GM23338 (cell line): ENCODE data around the gene EIF3L. TPM values are rescaled to one million over a fixed set of nuclear protein-coding genes. Genes with fewer than 3 reads are reported as not detected.

ENCODE experiments used
- ATAC-seq: fragments of 200-7000 bp; cut with Tn5 transposase; 3 replicates; pipeline ENCODE4 v1.9.1; 2020
- DNase-seq: peaks from one replicate; pipeline ENCODE4 v3.0.0-alpha.2; 2015; ENCODE audit warnings: low spot score
- H2AFZ ChIP-seq: fragments of 200-600 bp; sonication (generic); 2 replicates; pipeline ENCODE4 v1.8.0; 2016; ENCODE audit warnings: antibody characterized with exemption, mild to moderate bottlenecking, moderate library complexity
- H3F3A ChIP-seq: fragments of 200-600 bp; sonication (generic); replicated peaks from 2 replicates; pipeline ENCODE4 v1.8.0; 2017; ENCODE audit warnings: antibody characterized with exemption, mixed run types, low read depth
- H3K27ac ChIP-seq: fragments of 200-600 bp; sonication (generic); 2 replicates; pipeline ENCODE4 v1.6.1; 2016; ENCODE audit warnings: low read depth
- H3K27me3 ChIP-seq: fragments of 200-600 bp; sonication (generic); 2 replicates; pipeline ENCODE4 v1.8.0; 2016; ENCODE audit warnings: mild to moderate bottlenecking, mixed run types, moderate library complexity; ENCODE audit not compliant: insufficient read depth
- H3K36me3 ChIP-seq: fragments of 200-600 bp; sonication (generic); 2 replicates; pipeline ENCODE4 v1.8.0; 2016; ENCODE audit warnings: mild to moderate bottlenecking; ENCODE audit not compliant: insufficient read depth
- H3K4me1 ChIP-seq: fragments of 200-600 bp; sonication (generic); 2 replicates; pipeline ENCODE4 v1.8.0; 2016; ENCODE audit warnings: mild to moderate bottlenecking, moderate library complexity; ENCODE audit not compliant: insufficient read depth
- H3K4me2 ChIP-seq: fragments of 200-600 bp; sonication (generic); 2 replicates; pipeline ENCODE4 v1.7.1; 2017; ENCODE audit warnings: mixed run types
- H3K4me3 ChIP-seq: fragments of 200-600 bp; sonication (generic); 2 replicates; pipeline ENCODE4 v1.6.1; 2016; ENCODE audit warnings: mixed run types
- H3K79me2 ChIP-seq: fragments of 200-600 bp; sonication (generic); replicated peaks from 2 replicates; pipeline ENCODE4 v1.8.0; 2017; ENCODE audit warnings: mild to moderate bottlenecking; ENCODE audit not compliant: insufficient read depth
- H3K9me2 ChIP-seq: fragments of 200-600 bp; sonication (generic); 2 replicates; pipeline ENCODE4 v1.8.0; 2017; ENCODE audit not compliant: insufficient read depth
- H4K20me1 ChIP-seq: fragments of 200-600 bp; sonication (generic); replicated peaks from 2 replicates; pipeline ENCODE4 v1.8.0; 2017; ENCODE audit warnings: mild to moderate bottlenecking; ENCODE audit not compliant: insufficient read depth
- H3K27ac Mint-ChIP-seq: 2 replicates; pipeline ENCODE4 v1.8.0; 2020; ENCODE audit warnings: inconsistent platforms, mild to moderate bottlenecking, moderate library complexity, mixed read lengths
- H3K27me3 Mint-ChIP-seq: 3 replicates; pipeline ENCODE4 v1.8.0; 2022; ENCODE audit warnings: low read depth, mild to moderate bottlenecking, moderate library complexity, mixed read lengths, inconsistent platforms; ENCODE audit not compliant: insufficient read depth, poor library complexity
- H3K36me3 Mint-ChIP-seq: 3 replicates; pipeline ENCODE4 v1.8.0; 2021; ENCODE audit warnings: low read depth, mild to moderate bottlenecking, inconsistent platforms, moderate library complexity, mixed read lengths
- H3K4me1 Mint-ChIP-seq: 3 replicates; pipeline ENCODE4 v1.8.0; 2020; ENCODE audit warnings: mild to moderate bottlenecking, inconsistent platforms, mixed read lengths
- H3K4me3 Mint-ChIP-seq: 3 replicates; pipeline ENCODE4 v1.8.0; 2021; ENCODE audit warnings: moderate library complexity, mild to moderate bottlenecking, inconsistent platforms, mixed read lengths
- H3K9me3 Mint-ChIP-seq: 3 replicates; pipeline ENCODE4 v1.8.0; 2020; ENCODE audit warnings: moderate library complexity, mild to moderate bottlenecking, inconsistent platforms, mixed read lengths
- CREB1 ChIP-seq: fragments of 250-450 bp; sonication (Bioruptor Pico); IDR thresholded peaks from 2 replicates; pipeline ENCODE4 v1.5.0; 2020; ENCODE audit warnings: low read depth, mild to moderate bottlenecking, moderate library complexity
- EZH2 ChIP-seq: fragments of 200-600 bp; sonication (generic); IDR thresholded peaks from one replicate; pipeline ENCODE4 v1.8.0; 2017; ENCODE audit warnings: antibody characterized with exemption, mild to moderate bottlenecking, low read depth; ENCODE audit not compliant: unreplicated experiment
- EZH2phosphoT487 ChIP-seq: fragments of 200-600 bp; sonication (generic); IDR thresholded peaks from one replicate; pipeline ENCODE4 v1.8.1; 2018; ENCODE audit warnings: antibody characterized with exemption; ENCODE audit not compliant: unreplicated experiment
- JUNB ChIP-seq: IDR thresholded peaks from one replicate; pipeline ENCODE4 v1.6.1; 2016; ENCODE audit warnings: antibody characterized with exemption; ENCODE audit not compliant: unreplicated experiment
- NANOG ChIP-seq: IDR thresholded peaks from 2 replicates; pipeline ENCODE4 v1.6.1; 2016; ENCODE audit warnings: antibody characterized with exemption, borderline replicate concordance
- POLR2AphosphoS5 ChIP-seq: IDR thresholded peaks from 2 replicates; pipeline ENCODE4 v1.6.1; 2016; ENCODE audit warnings: antibody characterized with exemption, low read depth
- STAT1 ChIP-seq: IDR thresholded peaks from one replicate; pipeline ENCODE4 v1.6.1; 2016; ENCODE audit warnings: antibody characterized with exemption; ENCODE audit not compliant: unreplicated experiment
- ZNF114 ChIP-seq: fragments of 250-450 bp; sonication (Bioruptor Pico); IDR thresholded peaks from 2 replicates; pipeline ENCODE4 v1.5.0; 2020; ENCODE audit warnings: mild to moderate bottlenecking, moderate library complexity
- ZNF331 ChIP-seq: fragments of 250-450 bp; sonication (Bioruptor Pico); IDR thresholded peaks from 2 replicates; pipeline ENCODE4 v1.5.0; 2020; ENCODE audit warnings: low read depth, mild to moderate bottlenecking, moderate library complexity
- polyA plus RNA-seq: library from polyadenylated mRNA; unstranded; fragments of >200 nt; fragmentation: Nextera tagmentation; extraction: Ambion mirVana; gene quantifications from 2 replicates; pipeline ENCODE4 v1.2.1, GENCODE V29; 2016
- total RNA-seq: library from RNA; depleted of rRNA; stranded (reverse); fragments of >200 nt; shearing (Covaris generic); gene quantifications from 2 replicates; pipeline ENCODE4 v1.2.3, GENCODE V29; 2014
- TF ChIP-seq, protein P1 (sequence below): IDR thresholded peaks from 2 replicates; pipeline ENCODE4 v1.6.1; 2016; ENCODE audit warnings: antibody characterized with exemption
- TF ChIP-seq, protein P2 (sequence below): IDR thresholded peaks from one replicate; pipeline ENCODE4 v1.6.1; 2018; ENCODE audit warnings: antibody characterized with exemption; ENCODE audit not compliant: unreplicated experiment
- TF ChIP-seq, protein P3 (sequence below), 2 experiments: fragments of 200-600 bp in 1 of 2; sonication (generic) in 1 of 2; conservative IDR thresholded peaks; 2 replicates each; pipeline versions ENCODE4 v1.5.1 to v1.6.1; 2016 to 2017; ENCODE audit warnings: antibody characterized with exemption in 2 of 2, low read depth in 2 of 2, mild to moderate bottlenecking in 2 of 2, moderate library complexity in 1 of 2
- TF ChIP-seq, protein P4 (sequence below): fragments of 250-450 bp; sonication (Bioruptor Pico); IDR thresholded peaks from 2 replicates; pipeline ENCODE4 v1.5.0; 2020; ENCODE audit warnings: mild to moderate bottlenecking, moderate library complexity

The EIF3L gene
- total and polyA plus RNA-seq, 2 experiments from 2014 or later: 430 to 459 TPM

DNA sequence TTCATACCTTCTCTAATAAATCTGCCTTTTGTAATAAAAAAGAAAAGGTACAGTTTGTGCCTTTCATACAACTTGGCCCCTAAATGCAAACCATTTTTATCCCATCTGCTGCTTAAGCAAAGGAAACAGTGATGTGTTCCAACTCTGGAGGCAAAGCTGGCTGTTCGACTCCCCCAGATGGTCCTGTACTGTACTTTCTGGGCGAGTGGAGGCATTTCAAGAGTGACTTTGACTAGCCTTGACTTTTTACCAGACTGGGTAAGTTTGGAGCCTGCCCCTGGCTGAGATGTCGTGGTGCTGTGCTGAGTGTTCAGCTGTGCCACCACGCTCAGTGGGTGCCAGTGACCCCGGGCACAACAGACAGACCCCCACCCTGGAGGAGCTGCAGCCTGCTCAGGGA, 67.1 kb downstream of the EIF3L start:
- peaks cover 15% of the 10 kb centered on the region; the same call in 2 of the 3 replicates for H3K36me3 Mint-ChIP-seq
- H3K27me3 ChIP-seq: no peaks in the 10 kb centered on the region
- H3K4me1 ChIP-seq: peaks cover 2% of the 10 kb centered on the region
- H3K36me3 ChIP-seq: no peaks in the 10 kb centered on the region
- H3K9me2 ChIP-seq: no peaks in the 10 kb centered on the region
- peaks cover 6% of the 10 kb centered on the region for H3K4me1 Mint-ChIP-seq
- DNase-seq: no peak
- no peak overlapping the region for H3K27ac ChIP-seq
- H3F3A ChIP-seq: no peaks in the 10 kb centered on the region
- H3K9me3 Mint-ChIP-seq: no peaks in the 10 kb centered on the region
- no peak overlapping the region for H3K27ac Mint-ChIP-seq
- no peak overlapping the region for H3K4me3 ChIP-seq
- no peaks in the 10 kb centered on the region for H3K79me2 ChIP-seq
- H3K27me3 Mint-ChIP-seq: peaks cover 3% of the 10 kb centered on the region
- no peak overlapping the region for H3K4me2 ChIP-seq
- no peak overlapping the region for H3K4me3 Mint-ChIP-seq
- no peaks in the 10 kb centered on the region for H4K20me1 ChIP-seq
- H2AFZ ChIP-seq: no peak overlapping the region
- TF ChIP-seq NANOG (no peak), ZNF114 (no peak), EZH2phosphoT487 (no peak), JUNB (no peak), CREB1 (CRISPR knock-in tag) (no peak), STAT1 (no peak), EZH2 (no peak), POLR2AphosphoS5 (no peak), ZNF331 (CRISPR knock-in tag) (no peak)
- TF ChIP-seq, protein P1, sequence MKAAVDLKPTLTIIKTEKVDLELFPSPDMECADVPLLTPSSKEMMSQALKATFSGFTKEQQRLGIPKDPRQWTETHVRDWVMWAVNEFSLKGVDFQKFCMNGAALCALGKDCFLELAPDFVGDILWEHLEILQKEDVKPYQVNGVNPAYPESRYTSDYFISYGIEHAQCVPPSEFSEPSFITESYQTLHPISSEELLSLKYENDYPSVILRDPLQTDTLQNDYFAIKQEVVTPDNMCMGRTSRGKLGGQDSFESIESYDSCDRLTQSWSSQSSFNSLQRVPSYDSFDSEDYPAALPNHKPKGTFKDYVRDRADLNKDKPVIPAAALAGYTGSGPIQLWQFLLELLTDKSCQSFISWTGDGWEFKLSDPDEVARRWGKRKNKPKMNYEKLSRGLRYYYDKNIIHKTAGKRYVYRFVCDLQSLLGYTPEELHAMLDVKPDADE: no peak
- TF ChIP-seq, protein P2, sequence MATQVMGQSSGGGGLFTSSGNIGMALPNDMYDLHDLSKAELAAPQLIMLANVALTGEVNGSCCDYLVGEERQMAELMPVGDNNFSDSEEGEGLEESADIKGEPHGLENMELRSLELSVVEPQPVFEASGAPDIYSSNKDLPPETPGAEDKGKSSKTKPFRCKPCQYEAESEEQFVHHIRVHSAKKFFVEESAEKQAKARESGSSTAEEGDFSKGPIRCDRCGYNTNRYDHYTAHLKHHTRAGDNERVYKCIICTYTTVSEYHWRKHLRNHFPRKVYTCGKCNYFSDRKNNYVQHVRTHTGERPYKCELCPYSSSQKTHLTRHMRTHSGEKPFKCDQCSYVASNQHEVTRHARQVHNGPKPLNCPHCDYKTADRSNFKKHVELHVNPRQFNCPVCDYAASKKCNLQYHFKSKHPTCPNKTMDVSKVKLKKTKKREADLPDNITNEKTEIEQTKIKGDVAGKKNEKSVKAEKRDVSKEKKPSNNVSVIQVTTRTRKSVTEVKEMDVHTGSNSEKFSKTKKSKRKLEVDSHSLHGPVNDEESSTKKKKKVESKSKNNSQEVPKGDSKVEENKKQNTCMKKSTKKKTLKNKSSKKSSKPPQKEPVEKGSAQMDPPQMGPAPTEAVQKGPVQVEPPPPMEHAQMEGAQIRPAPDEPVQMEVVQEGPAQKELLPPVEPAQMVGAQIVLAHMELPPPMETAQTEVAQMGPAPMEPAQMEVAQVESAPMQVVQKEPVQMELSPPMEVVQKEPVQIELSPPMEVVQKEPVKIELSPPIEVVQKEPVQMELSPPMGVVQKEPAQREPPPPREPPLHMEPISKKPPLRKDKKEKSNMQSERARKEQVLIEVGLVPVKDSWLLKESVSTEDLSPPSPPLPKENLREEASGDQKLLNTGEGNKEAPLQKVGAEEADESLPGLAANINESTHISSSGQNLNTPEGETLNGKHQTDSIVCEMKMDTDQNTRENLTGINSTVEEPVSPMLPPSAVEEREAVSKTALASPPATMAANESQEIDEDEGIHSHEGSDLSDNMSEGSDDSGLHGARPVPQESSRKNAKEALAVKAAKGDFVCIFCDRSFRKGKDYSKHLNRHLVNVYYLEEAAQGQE: no peak
- TF ChIP-seq, protein P3, sequence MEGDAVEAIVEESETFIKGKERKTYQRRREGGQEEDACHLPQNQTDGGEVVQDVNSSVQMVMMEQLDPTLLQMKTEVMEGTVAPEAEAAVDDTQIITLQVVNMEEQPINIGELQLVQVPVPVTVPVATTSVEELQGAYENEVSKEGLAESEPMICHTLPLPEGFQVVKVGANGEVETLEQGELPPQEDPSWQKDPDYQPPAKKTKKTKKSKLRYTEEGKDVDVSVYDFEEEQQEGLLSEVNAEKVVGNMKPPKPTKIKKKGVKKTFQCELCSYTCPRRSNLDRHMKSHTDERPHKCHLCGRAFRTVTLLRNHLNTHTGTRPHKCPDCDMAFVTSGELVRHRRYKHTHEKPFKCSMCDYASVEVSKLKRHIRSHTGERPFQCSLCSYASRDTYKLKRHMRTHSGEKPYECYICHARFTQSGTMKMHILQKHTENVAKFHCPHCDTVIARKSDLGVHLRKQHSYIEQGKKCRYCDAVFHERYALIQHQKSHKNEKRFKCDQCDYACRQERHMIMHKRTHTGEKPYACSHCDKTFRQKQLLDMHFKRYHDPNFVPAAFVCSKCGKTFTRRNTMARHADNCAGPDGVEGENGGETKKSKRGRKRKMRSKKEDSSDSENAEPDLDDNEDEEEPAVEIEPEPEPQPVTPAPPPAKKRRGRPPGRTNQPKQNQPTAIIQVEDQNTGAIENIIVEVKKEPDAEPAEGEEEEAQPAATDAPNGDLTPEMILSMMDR (conservative IDR thresholded peaks at IDR 0.05; ENCODE audit: low read depth in 2 of 2): no peak
- TF ChIP-seq, protein P4, sequence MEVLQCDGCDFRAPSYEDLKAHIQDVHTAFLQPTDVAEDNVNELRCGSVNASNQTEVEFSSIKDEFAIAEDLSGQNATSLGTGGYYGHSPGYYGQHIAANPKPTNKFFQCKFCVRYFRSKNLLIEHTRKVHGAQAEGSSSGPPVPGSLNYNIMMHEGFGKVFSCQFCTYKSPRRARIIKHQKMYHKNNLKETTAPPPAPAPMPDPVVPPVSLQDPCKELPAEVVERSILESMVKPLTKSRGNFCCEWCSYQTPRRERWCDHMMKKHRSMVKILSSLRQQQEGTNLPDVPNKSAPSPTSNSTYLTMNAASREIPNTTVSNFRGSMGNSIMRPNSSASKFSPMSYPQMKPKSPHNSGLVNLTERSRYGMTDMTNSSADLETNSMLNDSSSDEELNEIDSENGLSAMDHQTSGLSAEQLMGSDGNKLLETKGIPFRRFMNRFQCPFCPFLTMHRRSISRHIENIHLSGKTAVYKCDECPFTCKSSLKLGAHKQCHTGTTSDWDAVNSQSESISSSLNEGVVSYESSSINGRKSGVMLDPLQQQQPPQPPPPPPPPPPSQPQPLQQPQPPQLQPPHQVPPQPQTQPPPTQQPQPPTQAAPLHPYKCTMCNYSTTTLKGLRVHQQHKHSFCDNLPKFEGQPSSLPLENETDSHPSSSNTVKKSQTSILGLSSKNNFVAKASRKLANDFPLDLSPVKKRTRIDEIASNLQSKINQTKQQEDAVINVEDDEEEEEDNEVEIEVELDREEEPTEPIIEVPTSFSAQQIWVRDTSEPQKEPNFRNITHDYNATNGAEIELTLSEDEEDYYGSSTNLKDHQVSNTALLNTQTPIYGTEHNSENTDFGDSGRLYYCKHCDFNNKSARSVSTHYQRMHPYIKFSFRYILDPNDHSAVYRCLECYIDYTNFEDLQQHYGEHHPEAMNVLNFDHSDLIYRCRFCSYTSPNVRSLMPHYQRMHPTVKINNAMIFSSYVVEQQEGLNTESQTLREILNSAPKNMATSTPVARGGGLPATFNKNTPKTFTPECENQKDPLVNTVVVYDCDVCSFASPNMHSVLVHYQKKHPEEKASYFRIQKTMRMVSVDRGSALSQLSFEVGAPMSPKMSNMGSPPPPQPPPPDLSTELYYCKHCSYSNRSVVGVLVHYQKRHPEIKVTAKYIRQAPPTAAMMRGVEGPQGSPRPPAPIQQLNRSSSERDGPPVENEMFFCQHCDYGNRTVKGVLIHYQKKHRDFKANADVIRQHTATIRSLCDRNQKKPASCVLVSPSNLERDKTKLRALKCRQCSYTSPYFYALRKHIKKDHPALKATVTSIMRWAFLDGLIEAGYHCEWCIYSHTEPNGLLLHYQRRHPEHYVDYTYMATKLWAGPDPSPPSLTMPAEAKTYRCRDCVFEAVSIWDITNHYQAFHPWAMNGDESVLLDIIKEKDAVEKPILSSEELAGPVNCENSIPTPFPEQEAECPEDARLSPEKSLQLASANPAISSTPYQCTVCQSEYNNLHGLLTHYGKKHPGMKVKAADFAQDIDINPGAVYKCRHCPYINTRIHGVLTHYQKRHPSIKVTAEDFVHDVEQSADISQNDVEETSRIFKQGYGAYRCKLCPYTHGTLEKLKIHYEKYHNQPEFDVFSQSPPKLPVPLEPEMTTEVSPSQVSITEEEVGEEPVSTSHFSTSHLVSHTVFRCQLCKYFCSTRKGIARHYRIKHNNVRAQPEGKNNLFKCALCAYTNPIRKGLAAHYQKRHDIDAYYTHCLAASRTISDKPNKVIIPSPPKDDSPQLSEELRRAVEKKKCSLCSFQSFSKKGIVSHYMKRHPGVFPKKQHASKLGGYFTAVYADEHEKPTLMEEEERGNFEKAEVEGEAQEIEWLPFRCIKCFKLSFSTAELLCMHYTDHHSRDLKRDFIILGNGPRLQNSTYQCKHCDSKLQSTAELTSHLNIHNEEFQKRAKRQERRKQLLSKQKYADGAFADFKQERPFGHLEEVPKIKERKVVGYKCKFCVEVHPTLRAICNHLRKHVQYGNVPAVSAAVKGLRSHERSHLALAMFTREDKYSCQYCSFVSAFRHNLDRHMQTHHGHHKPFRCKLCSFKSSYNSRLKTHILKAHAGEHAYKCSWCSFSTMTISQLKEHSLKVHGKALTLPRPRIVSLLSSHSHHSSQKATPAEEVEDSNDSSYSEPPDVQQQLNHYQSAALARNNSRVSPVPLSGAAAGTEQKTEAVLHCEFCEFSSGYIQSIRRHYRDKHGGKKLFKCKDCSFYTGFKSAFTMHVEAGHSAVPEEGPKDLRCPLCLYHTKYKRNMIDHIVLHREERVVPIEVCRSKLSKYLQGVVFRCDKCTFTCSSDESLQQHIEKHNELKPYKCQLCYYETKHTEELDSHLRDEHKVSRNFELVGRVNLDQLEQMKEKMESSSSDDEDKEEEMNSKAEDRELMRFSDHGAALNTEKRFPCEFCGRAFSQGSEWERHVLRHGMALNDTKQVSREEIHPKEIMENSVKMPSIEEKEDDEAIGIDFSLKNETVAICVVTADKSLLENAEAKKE (CRISPR knock-in tag): no peak
- ATAC-seq: no peak
